ENCODE data around the gene CLUH.
"Not testable (repeated sequence)": the region's sequence is repeated elsewhere in the genome, so short reads cannot be mapped to it uniquely, and the experiment has no call there.

CLUH gene

DNA sequence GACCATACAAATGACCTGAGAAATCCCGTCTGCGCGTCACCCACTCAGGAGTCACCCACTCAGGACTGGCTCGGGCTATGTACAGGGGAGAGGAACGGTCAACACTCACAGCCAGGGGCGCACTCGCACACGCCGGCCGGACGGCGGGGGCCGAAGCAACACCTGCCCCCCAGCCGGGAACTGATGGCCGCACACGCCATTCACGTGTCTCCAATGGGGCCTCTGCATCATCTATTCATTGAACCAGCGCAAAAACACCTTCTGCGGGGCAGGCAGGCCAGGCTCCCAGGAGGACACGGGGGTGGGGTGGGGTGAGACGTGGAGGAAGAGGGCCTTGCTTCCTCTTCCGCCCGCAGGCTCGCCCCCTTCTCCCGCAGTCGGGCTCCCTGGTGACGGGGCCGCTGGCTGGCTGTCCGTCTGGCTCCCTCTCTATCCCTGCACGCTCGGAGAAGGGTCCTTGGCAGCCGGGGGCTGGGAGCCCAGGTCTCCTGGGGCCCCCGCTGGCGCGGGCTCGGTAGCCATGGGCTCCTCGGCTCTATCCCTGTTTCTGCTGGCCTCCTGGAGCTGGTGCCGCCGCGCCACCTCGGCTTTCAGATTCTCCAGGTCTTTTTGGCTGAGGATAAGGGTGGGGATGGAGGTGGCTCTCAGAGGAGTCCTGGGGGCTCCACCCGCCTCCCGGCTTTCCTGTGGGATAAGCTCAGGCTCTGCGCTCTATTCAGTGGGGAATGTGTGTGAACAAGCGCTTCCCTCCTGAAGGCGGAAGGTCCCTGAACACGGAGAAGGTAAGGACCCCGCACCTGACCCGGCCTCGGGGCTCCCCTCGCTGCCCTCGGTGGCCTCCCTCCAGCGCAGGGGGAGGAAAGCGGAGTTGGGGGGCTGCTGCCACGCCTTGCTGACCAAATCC lies 21.1 kb downstream of the CLUH start:
- DNase-seq, result no peak
- in situ Hi-C loops (cut with MboI; ENCODE audit: low pct_unique_long_range_greater_than_20kb, low sequenced_read_pairs), result no loop called here

DNA sequence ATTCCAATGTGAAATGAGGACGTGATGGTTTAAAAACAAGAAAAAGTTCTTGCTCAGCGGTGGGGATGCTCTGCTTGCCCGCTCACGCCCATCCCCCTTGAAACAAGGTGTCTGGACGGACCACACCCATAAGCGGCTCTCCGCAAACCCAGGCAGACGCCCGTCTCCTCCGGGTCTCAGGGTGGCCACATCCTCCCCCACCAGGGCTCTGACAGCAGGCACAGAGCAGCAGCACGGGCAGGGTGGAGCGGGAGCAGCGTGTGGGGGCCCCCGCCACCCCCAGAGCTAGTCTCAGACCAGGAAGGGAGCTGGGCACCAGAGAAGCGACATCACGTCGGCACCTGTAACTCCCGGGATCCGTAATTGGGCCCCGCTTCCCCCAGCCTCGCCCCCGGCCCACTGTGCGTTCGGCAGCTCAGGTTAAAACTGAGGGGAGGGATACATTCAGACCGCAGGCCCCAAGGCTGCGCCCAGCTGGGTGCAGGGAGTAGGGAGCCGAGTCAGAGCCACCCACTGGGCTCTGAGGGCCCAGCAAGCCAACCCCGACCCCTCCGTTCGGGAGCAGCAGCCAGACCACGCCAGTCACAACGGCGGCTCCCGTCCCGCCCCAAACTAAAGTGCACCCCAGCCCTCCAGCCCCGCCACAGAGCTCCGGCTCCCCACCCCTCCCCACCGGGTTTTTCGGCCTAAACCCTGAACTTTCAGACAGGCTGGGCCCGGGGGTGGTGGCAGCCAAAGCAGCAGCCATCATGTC lies 22.0 kb downstream of the CLUH start:
- DNase-seq, result no peak
- in situ Hi-C loops (cut with MboI; ENCODE audit: low pct_unique_long_range_greater_than_20kb, low sequenced_read_pairs), result no loop called here

DNA sequence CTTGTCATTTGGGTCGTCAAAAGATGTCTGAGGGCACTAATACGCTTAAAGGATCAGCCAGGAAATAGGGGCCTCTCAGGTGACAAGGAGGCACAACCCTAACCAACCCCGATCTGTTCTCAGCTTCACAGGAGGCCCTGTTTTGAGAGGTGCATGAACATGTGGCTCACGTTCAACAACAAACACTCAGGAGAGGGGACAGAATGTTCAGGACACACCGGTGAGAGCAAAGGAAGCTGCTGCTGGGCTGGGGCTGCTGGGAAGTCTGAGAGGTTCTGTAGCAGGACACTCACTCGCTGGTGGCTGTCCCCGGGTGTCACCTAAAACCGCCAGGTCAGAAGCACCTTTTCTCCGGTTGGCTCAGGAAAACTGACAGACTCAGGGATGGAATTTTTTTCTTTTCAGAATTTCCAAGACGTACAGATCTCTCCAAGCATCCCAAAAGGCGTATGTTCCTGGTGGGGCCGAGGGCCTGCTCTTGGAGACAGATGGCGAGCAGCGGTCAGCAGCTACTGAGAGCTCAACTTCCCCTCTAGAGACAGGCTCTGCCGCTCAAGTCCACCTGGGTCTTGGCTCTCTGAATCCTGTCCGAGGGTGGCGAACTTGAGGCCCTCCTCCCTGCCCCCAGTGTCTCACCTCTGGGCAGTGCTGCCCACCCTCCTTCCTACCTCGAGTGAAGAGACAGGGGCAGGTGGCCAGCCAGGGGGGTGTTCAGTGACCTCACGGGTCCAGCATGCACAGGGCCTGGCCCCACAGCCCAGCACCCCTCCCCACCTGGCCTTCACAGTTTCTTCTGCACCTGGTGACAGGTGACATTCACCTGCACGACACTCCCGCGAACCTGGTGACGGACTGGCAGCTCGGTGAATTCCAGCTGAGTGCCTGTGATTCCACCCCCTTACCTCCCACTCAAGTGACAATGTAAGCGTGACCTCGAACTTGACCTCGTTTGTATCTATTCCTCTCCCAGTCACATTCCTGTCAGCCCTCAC lies 22.9 kb downstream of the CLUH start:
- DNase-seq, result peak; percentile 19
- in situ Hi-C loops (cut with MboI; ENCODE audit: low pct_unique_long_range_greater_than_20kb, low sequenced_read_pairs), result no loop called here

DNA sequence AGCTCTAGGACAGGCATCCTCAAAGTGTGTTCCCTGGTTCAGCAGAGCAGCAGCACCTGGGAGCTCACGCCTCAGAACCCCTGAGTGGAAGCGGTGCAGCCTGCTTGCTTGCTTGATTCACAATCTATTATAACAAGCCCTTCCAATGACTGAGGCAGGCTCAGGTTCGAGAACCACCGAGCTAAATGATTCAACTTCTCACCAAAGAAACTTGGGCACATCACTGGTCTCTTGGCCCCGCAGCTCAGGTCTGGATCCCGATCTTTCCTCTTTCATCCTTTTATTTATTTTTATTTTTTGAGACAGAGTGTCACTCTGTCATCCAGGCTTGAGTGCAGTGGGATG lies 24.5 kb downstream of the CLUH start:
- in situ Hi-C loops (cut with MboI; ENCODE audit: low pct_unique_long_range_greater_than_20kb, low sequenced_read_pairs), result no loop called here
- peak; percentile 14 for DNase-seq

- in situ Hi-C loops (cut with MboI; ENCODE audit: low pct_unique_long_range_greater_than_20kb, low sequenced_read_pairs), result no loop called here
- DNase-seq, result no peak
Measured at GRCh38 chr17:2685696-2686095, 25.9 kb downstream of the CLUH start.

GRCh38 chr17:2684549-2684948 lies 27.0 kb downstream of the CLUH start:
- in situ Hi-C loops (cut with MboI; ENCODE audit: low pct_unique_long_range_greater_than_20kb, low sequenced_read_pairs), result no loop called here
- DNase-seq, result no peak

DNA sequence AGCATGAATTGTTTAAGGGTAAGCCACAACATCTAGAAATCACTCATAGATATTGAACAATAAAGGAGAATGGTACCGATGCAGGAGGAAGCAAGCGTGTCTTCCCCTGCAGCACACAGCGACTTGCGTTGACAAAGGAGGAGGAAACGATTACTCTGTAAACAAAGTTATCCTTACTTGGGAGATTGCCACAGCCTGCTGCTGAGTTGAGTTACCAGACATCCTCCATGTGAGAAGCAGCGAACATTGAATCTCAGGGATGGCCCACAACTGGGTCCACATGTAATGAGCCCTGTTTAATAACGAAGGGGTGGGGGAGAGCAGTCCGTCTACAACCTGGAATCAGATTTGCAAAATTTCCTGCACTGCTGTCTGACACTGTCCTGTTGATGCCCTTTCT lies 27.7 kb downstream of the CLUH start:
- DNase-seq, result no peak
- in situ Hi-C loops (cut with MboI; ENCODE audit: low pct_unique_long_range_greater_than_20kb, low sequenced_read_pairs), result no loop called here

DNA sequence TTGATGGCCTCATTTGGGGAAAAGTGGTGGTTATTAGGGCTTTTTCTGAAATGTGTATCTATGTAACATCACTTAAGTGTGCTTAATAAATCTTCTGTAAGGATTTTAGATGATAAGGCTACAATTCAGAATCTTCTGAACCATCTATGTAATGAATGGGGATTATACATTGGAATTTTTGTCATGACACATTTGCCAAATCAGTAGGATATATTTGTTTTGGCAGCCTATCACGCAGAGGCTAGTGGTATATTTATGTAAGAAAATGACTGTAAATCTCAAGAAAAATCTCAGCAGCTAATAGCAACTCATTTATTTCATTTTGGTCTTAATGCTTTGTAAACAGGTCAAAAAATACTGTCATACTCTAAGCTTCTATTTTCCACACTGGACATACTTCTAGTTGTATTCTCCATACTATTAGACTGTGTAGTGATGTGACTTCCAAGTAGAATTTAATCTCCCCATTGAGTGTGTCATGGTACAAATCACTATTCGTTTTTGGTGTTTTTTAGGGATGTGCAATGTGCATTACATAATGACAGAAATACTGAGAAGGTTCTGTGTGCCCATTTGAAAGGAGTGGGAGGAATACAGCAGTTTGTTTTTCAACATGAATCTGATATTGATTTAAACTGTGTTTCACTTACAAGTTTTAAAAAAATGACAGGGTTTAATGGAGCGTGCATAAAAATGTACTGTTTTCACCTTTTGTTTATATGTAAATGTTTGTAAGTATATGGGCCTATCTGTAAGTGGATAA lies 29.2 kb downstream of the CLUH start:
- in situ Hi-C loops (cut with MboI; ENCODE audit: low pct_unique_long_range_greater_than_20kb, low sequenced_read_pairs), result no loop called here
- DNase-seq, result no peak

- no peak for DNase-seq
- in situ Hi-C loops (cut with MboI; ENCODE audit: low pct_unique_long_range_greater_than_20kb, low sequenced_read_pairs), result no loop called here
Measured at GRCh38 chr17:2681650-2682049, 29.9 kb downstream of the CLUH start.

GRCh38 chr17:2680961-2681360 lies 30.6 kb downstream of the CLUH start:
- no peak for DNase-seq
- in situ Hi-C loops (cut with MboI; ENCODE audit: low pct_unique_long_range_greater_than_20kb, low sequenced_read_pairs), result no loop called here

DNA sequence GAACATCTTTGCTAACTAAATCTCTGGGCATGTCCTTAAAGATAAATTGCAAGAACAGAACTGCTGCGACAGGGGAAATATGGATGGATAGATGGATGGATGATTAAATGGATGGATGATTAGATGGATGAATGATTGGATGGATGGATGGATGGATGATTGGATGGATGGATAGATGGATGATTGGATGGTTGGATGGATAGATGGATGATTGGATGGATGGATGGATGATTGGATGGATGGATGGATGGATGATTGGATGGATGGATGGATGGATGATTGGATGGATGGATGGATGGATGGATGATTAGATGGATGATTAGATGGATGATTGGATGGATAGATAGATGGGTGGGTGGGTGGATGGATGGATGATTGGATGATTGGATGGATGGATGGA lies 32.3 kb downstream of the CLUH start:
- in situ Hi-C loops (cut with MboI; ENCODE audit: low pct_unique_long_range_greater_than_20kb, low sequenced_read_pairs); DNase-seq: not testable (repeated sequence)

GRCh38 chr17:2672026-2672425 lies 39.5 kb downstream of the CLUH start:
- DNase-seq, result no peak
- in situ Hi-C loops (cut with MboI; ENCODE audit: low pct_unique_long_range_greater_than_20kb, low sequenced_read_pairs), result no loop called here

DNA sequence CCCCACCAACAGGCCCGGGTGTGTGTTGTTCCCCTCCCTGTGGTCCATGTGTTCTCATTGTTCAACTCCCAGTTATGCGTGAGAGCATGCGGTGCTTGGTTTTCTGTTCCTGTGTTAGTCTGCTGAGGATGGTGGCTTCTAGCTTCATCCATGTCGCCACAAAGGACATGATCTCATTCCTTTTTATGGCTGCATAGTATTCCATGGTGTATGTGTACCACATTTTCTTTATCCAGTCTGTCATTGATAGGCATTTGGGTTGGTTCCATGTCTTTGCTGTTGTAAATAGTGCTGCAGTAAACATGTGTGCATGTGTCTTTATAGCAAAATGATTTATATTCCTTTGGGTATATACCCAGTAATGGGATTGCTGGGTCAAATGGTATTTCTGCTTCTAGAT lies 51.2 kb downstream of the CLUH start:
- DNase-seq; in situ Hi-C loops (cut with MboI; ENCODE audit: low pct_unique_long_range_greater_than_20kb, low sequenced_read_pairs): not testable (repeated sequence)

- in situ Hi-C loops (cut with MboI; ENCODE audit: low pct_unique_long_range_greater_than_20kb, low sequenced_read_pairs), result not testable (repeated sequence)
- peak; percentile 15 for DNase-seq
Measured at GRCh38 chr17:2659337-2659736, 52.2 kb downstream of the CLUH start.

DNA sequence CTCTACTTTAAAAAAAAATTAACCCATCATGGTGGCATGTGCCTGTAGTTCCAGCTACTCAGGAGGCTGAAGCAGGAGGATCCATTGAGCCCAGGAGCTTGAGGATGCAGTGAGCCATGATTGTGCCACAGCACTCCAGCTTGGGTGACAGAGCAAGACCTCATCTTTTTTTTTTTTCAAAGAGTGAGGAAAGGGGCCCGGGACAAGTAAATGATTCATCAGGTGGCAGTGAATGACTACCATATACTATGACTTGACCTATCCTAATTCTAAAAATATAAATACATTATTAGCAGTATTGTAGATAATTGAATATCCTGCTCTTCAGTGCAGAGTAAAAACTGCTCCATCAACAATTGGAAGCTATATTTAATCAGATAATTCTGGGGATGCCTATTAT lies 55.3 kb downstream of the CLUH start:
- in situ Hi-C loops (cut with MboI; ENCODE audit: low pct_unique_long_range_greater_than_20kb, low sequenced_read_pairs), result no loop called here
- no peak for DNase-seq

GRCh38 chr17:2655546-2655945 lies 56.0 kb downstream of the CLUH start:
- in situ Hi-C loops (cut with MboI; ENCODE audit: low pct_unique_long_range_greater_than_20kb, low sequenced_read_pairs), result no loop called here

GRCh38 chr17:2652911-2653310 lies 58.7 kb downstream of the CLUH start:
- in situ Hi-C loops (cut with MboI; ENCODE audit: low pct_unique_long_range_greater_than_20kb, low sequenced_read_pairs), result not testable (repeated sequence)

More at GRCh38 chr17:2655546-2655945, 56.0 kb downstream of the CLUH start:
- no peak for DNase-seq

GRCh38 chr17:2649191-2649590 lies 62.4 kb downstream of the CLUH start:
- in situ Hi-C loops (cut with MboI; ENCODE audit: low pct_unique_long_range_greater_than_20kb, low sequenced_read_pairs), result no loop called here
- DNase-seq, result no peak

More at GRCh38 chr17:2652911-2653310, 58.7 kb downstream of the CLUH start:
- DNase-seq, result not testable (repeated sequence)

- DNase-seq, result no peak
- in situ Hi-C loops (cut with MboI; ENCODE audit: low pct_unique_long_range_greater_than_20kb, low sequenced_read_pairs), result no loop called here
Measured at GRCh38 chr17:2647957-2648356, 63.6 kb downstream of the CLUH start.

All from KBM-7 (cell line).